OCI-LY7 (cell line): Measurements from ENCODE around the gene MRPS12.

Experiments
- CTCF ChIP-seq: fragments of 200-600 bp; sonication (generic); conservative IDR thresholded peaks from 2 replicates; pipeline ENCODE4 v1.5.1; 2014; ENCODE audit warnings: mild to moderate bottlenecking, antibody characterized with exemption, low read length, moderate library complexity, mixed read lengths
- EZH2phosphoT487 ChIP-seq: fragments of 200-600 bp; sonication (generic); IDR thresholded peaks from 2 replicates; pipeline ENCODE4 v1.6.1; 2018; ENCODE audit warnings: low read depth, borderline replicate concordance, mild to moderate bottlenecking, mixed run types, antibody characterized with exemption, low read length, moderate library complexity, mixed read lengths

- no peak for TF ChIP-seq CTCF
- no peak for TF ChIP-seq EZH2phosphoT487
Measured at GRCh38 chr19:38921420-38922274, 9.1 kb upstream of the MRPS12 start.
